ENCODE data around the gene RWDD3. TPM values are rescaled to one million over a fixed set of nuclear protein-coding genes. Genes with fewer than 3 reads are reported as not detected.

The RWDD3 gene
- total RNA-seq, 1 experiment from 2014 or later, result 10.3 TPM

DNA sequence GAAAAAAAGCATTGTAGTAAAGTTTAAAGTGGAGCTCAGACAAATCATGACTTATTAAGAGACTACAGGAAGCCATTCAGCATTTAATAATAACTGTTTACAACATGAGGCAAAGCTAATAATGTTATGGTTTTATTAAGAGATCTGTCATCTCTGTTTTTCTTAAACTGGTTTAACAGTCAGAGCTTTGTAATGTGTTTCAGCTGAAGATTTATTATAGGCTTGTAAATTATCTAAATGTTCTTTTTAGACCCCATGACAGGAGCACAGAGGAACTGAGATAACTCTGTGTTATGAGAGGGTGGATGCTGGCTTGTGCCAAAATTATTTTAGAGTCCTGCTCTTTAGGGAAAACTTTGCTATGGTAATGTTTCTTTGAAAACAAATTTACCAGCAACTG is 38.0 kb upstream of the RWDD3 start:
- ChIA-PET POLR2A (interaction anchor here (0.8 to 1.8 kb wide), 5 partner anchors 12 to 123 kb away, joined by 3 to 4 read pairs (median 3); partner anchors contain the start of genes ALG14 and RWDD3), CTCF (interaction anchor here (0.6 to 2.0 kb wide), 3 partner anchors 38 to 756 kb away, joined by 3 to 11 read pairs (median 3); partner anchors contain the start of gene RWDD3)
- no TSS peak for BruUV-seq (replicated peaks)
- H3K4me1 Mint-ChIP-seq (ENCODE audit: insufficient read depth, unreplicated experiment), result peaks cover 12% of the 10 kb centered on the region
- H3K36me3 Mint-ChIP-seq (ENCODE audit: insufficient read depth, unreplicated experiment), result no peaks in the 10 kb centered on the region
- no peak overlapping the region for H3K4me3 Mint-ChIP-seq (ENCODE audit: unreplicated experiment)
- H3K9me3 Mint-ChIP-seq (ENCODE audit: unreplicated experiment), result no peaks in the 10 kb centered on the region
- H3K27ac Mint-ChIP-seq (ENCODE audit: low read depth, unreplicated experiment), result no peak overlapping the region
- no peaks in the 10 kb centered on the region for H3K27me3 Mint-ChIP-seq (ENCODE audit: insufficient read depth, unreplicated experiment)
- intact Hi-C loops (cut with micrococcal nuclease), result no loop called here
- DNase-seq (ENCODE audit: unreplicated experiment), result no peak
- no peak for TF ChIP-seq CTCF (IDR thresholded peaks at IDR 0.05; ENCODE audit: unreplicated experiment)

- no peak for TF ChIP-seq CTCF (IDR thresholded peaks at IDR 0.05; ENCODE audit: unreplicated experiment)
- Mint-ChIP-seq H3K4me3 (ENCODE audit: unreplicated experiment) (no peak overlapping the region), H3K4me1 (ENCODE audit: insufficient read depth, unreplicated experiment) (peaks cover 12% of the 10 kb centered on the region), H3K27me3 (ENCODE audit: insufficient read depth, unreplicated experiment) (no peaks in the 10 kb centered on the region), H3K36me3 (ENCODE audit: insufficient read depth, unreplicated experiment) (no peaks in the 10 kb centered on the region), H3K9me3 (ENCODE audit: unreplicated experiment) (no peaks in the 10 kb centered on the region), H3K27ac (ENCODE audit: low read depth, unreplicated experiment) (peak overlapping the region; percentile 10)
- peak; percentile 47 for DNase-seq (ENCODE audit: unreplicated experiment)
- ChIA-PET POLR2A (interaction anchor here (0.7 to 2.5 kb wide), 8 partner anchors 12 to 110 kb away, joined by 3 to 13 read pairs (median 4); partner anchors contain the start of gene RWDD3), CTCF (interaction anchor here (0.5 to 1.8 kb wide), 5 partner anchors 9 to 81 kb away, joined by 3 to 9 read pairs (median 4); partner anchors contain the start of genes RWDD3 and TLCD4)
- BruUV-seq (replicated peaks), result no TSS peak
- intact Hi-C loops (cut with micrococcal nuclease), result no loop called here
Observed at GRCh38 chr1:95197616-95198252, 36.3 kb upstream of the RWDD3 start.

DNA sequence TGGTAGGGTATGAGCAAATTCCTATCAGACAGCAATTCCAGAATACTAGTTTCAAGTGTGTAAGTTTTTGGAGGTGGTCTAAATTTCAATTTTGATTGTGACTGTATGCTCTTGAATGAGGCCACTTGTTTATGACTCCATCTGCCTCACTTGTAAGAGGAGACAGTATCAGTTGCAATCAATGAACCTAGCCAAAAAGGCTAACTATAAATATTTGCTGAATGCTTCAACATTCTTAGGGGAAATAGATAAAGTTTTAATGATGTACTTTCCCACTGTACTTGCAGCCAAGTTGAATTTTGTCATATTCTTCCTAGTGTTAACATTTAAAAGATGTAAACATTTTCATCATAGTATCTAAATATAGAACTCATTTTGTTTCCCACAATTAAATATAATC is 32.1 kb upstream of the RWDD3 start:
- no peak overlapping the region for H3K4me3 Mint-ChIP-seq (ENCODE audit: unreplicated experiment)
- no peaks in the 10 kb centered on the region for H3K9me3 Mint-ChIP-seq (ENCODE audit: unreplicated experiment)
- BruUV-seq (replicated peaks), result no TSS peak
- H3K36me3 Mint-ChIP-seq (ENCODE audit: insufficient read depth, unreplicated experiment), result no peaks in the 10 kb centered on the region
- no peaks in the 10 kb centered on the region for H3K27me3 Mint-ChIP-seq (ENCODE audit: insufficient read depth, unreplicated experiment)
- peaks cover 12% of the 10 kb centered on the region for H3K4me1 Mint-ChIP-seq (ENCODE audit: insufficient read depth, unreplicated experiment)
- TF ChIP-seq CTCF (IDR thresholded peaks at IDR 0.05; ENCODE audit: unreplicated experiment), result no peak
- intact Hi-C loops (cut with micrococcal nuclease), result no loop called here
- DNase-seq (ENCODE audit: unreplicated experiment), result no peak
- ChIA-PET POLR2A (no interaction called here), CTCF (interaction anchor here (0.7 to 2.2 kb wide), 2 partner anchors 117 to 1051 kb away, joined by 3 to 9 read pairs; no protein-coding TSS in a partner anchor)
- no peak overlapping the region for H3K27ac Mint-ChIP-seq (ENCODE audit: low read depth, unreplicated experiment)

DNA sequence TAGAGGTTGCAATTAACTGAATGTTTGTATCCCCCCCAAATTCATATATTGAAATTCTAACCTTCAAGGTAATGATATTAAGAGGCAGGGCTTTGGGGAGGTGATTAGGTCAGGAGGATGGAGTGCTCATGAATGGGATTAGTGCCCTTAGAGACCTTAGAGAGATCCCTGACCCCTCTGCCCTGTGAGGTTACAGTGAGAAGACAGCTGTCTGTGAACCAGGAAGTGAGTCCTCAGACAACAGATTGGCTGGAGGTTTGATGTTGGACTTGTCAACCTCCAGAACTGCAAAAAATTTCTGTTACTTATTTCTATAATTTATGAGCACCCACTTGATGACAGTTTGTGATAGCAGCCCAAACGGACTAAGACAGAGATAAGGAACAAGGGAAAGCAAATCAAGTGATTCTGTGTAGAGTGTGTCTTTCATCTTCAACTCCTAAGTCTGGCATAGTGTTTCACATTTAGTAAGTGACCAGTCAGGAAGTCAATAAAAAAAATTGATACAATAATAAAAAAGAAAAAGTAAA is 30.0 kb upstream of the RWDD3 start:
- intact Hi-C loops (cut with micrococcal nuclease), result no loop called here
- TF ChIP-seq CTCF (IDR thresholded peaks at IDR 0.05; ENCODE audit: unreplicated experiment), result no peak
- no peaks in the 10 kb centered on the region for H3K4me1 Mint-ChIP-seq (ENCODE audit: insufficient read depth, unreplicated experiment)
- no peaks in the 10 kb centered on the region for H3K36me3 Mint-ChIP-seq (ENCODE audit: insufficient read depth, unreplicated experiment)
- DNase-seq (ENCODE audit: unreplicated experiment), result no peak
- BruUV-seq (replicated peaks), result no TSS peak
- ChIA-PET CTCF (no interaction called here), POLR2A (interaction anchor here (0.6 kb wide), 1 partner anchor 45 kb away, joined by 3 read pairs; no protein-coding TSS in a partner anchor)
- no peaks in the 10 kb centered on the region for H3K9me3 Mint-ChIP-seq (ENCODE audit: unreplicated experiment)
- H3K27ac Mint-ChIP-seq (ENCODE audit: low read depth, unreplicated experiment), result no peak overlapping the region
- H3K4me3 Mint-ChIP-seq (ENCODE audit: unreplicated experiment), result no peak overlapping the region
- H3K27me3 Mint-ChIP-seq (ENCODE audit: insufficient read depth, unreplicated experiment), result no peaks in the 10 kb centered on the region
